Uterus (tissue), 4 donors: Measurements from ENCODE around the gene GARNL3. TPM values are rescaled to one million over a fixed set of nuclear protein-coding genes. Genes with fewer than 3 reads are reported as not detected.

Experiments
- DNase-seq, 2 donors: peaks; one replicate each; pipeline ENCODE4 v3.0.0-alpha.2; 2019 to 2020
- H3K27ac ChIP-seq, 2 donors: fragments of 200-600 bp; sonication (generic); 1 replicate in 1 of 2; 2 replicates in 1 of 2; pipeline ENCODE4 v1.5.1; 2016 to 2018
- H3K27me3 ChIP-seq, 2 donors: fragments of 200-600 bp; sonication (generic); one replicate each; pipeline ENCODE4 v1.5.1; 2018 to 2019; ENCODE audit warnings: control low read depth in 1 of 2
- H3K36me3 ChIP-seq, 2 donors: fragments of 200-600 bp; sonication (generic); one replicate each; pipeline ENCODE4 v1.5.1; 2019; ENCODE audit warnings: control low read depth in 1 of 2
- H3K4me1 ChIP-seq, 2 donors: fragments of 200-600 bp; sonication (generic); one replicate each; pipeline ENCODE4 v1.5.1; 2018 to 2019; ENCODE audit warnings: control low read depth in 1 of 2
- H3K4me3 ChIP-seq, 2 donors: fragments of 200-600 bp; sonication (generic); 1 replicate in 1 of 2; 2 replicates in 1 of 2; pipeline ENCODE4 v1.5.1; 2018 to 2019; ENCODE audit warnings: mild to moderate bottlenecking in 1 of 2
- H3K9me3 ChIP-seq, 2 donors: fragments of 200-600 bp; sonication (generic); one replicate each; pipeline ENCODE4 v1.5.1; 2019; ENCODE audit warnings: control low read depth in 1 of 2
- POLR2A ChIP-seq, 2 donors: fragments of 450-650 bp; IDR thresholded peaks; one replicate each; pipeline ENCODE4 v1.6.1; 2016; ENCODE audit warnings: antibody characterized with exemption in 2 of 2, mild to moderate bottlenecking in 1 of 2, moderate library complexity in 1 of 2
- intact Hi-C: fragments of 100-400 bp; cut with DNase I; formaldehyde crosslinking; loops from one replicate; pipeline ENCODE4 v1.15.1; 2023; ENCODE audit warnings: low total_unique reads
- total RNA-seq, 4 donors: library from RNA; depleted of rRNA in 3 of 4; stranded (reverse); fragments of >200 nt in 3 of 4; gene quantifications; one replicate each; pipeline versions ENCODE4 v1.1.0 to v1.2.4, GENCODE V29; 2014 to 2023
- TF ChIP-seq, protein P1 (sequence below), 4 experiments: fragments of 200-600 bp in 2 of 4; fragments of 450-650 bp in 2 of 4; sonication (generic) in 2 of 4; IDR thresholded peaks; one replicate each; pipeline ENCODE4 v1.5.1; 2016 to 2019; ENCODE audit warnings: antibody characterized with exemption in 4 of 4, mild to moderate bottlenecking in 2 of 4, moderate library complexity in 1 of 4
- donor health status: DM: yes; HTN: yes; CAD: no.

Gene GARNL3
- total RNA-seq, 4 donors from 2014 or later = 9.7 to 79.7 (median 72.0) TPM

DNA sequence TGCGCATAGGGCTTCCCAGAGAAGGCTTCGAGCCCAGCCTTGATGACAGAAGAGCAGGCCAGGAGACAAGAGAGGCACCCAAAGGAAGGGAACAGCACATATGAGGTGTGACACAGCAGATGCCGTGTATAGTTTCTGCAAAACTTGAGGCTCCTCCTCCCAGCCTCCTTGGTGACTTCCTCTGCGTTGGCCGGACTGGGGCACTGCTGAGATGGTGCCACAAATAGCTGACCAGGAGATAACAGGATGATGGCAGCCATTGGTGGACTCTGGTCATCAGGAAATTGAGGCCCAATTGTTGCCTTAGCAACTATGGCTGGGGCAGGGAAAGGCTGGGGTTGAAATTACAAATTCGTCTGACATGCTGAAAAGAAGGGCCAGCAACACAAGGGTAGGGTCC, 154.8 kb downstream of the GARNL3 start:
- no peaks in the 10 kb centered on the region for H3K27me3 ChIP-seq
- peaks cover 5 to 11% of the 10 kb centered on the region in 2 donors for H3K4me1 ChIP-seq
- H3K27ac ChIP-seq = no peak overlapping the region
- TF ChIP-seq, protein P1, sequence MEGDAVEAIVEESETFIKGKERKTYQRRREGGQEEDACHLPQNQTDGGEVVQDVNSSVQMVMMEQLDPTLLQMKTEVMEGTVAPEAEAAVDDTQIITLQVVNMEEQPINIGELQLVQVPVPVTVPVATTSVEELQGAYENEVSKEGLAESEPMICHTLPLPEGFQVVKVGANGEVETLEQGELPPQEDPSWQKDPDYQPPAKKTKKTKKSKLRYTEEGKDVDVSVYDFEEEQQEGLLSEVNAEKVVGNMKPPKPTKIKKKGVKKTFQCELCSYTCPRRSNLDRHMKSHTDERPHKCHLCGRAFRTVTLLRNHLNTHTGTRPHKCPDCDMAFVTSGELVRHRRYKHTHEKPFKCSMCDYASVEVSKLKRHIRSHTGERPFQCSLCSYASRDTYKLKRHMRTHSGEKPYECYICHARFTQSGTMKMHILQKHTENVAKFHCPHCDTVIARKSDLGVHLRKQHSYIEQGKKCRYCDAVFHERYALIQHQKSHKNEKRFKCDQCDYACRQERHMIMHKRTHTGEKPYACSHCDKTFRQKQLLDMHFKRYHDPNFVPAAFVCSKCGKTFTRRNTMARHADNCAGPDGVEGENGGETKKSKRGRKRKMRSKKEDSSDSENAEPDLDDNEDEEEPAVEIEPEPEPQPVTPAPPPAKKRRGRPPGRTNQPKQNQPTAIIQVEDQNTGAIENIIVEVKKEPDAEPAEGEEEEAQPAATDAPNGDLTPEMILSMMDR (IDR thresholded peaks at IDR 0.05) = no peak
- TF ChIP-seq POLR2A (IDR thresholded peaks at IDR 0.05) = no peak
- intact Hi-C loops = no loop called here
- no peak overlapping the region for H3K4me3 ChIP-seq
- no peak for DNase-seq
- no peaks in the 10 kb centered on the region for H3K9me3 ChIP-seq
- H3K36me3 ChIP-seq = no peaks in the 10 kb centered on the region

DNA sequence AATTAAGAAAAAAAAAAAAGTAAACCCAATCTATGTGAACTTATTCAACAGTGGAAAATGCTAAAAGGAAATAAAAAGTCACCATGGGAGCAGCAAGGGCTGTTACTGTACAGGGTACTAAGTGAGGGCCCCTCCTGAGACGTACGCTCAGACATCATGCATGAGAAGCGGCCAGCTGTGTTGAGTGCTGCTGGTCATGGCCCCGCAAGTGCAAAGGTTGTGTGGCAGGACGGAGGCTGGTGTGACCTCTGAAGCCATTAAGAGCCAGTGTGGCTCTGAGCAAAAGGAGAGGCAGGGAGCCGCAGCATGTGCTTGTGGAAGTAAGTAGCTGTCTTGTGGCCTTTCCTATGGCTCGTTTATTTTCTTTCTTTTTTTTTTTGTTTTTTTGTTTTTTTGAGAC, 156.5 kb downstream of the GARNL3 start:
- H3K27me3 ChIP-seq = no peaks in the 10 kb centered on the region
- intact Hi-C loops = no loop called here
- TF ChIP-seq, protein P1 (IDR thresholded peaks at IDR 0.05) = no peak
- no peak for TF ChIP-seq POLR2A (IDR thresholded peaks at IDR 0.05)
- DNase-seq = no peak
- no peak overlapping the region for H3K4me3 ChIP-seq
- peaks cover 5 to 11% of the 10 kb centered on the region in 2 donors for H3K4me1 ChIP-seq
- H3K36me3 ChIP-seq = no peaks in the 10 kb centered on the region
- H3K27ac ChIP-seq = no peak overlapping the region
- H3K9me3 ChIP-seq = no peaks in the 10 kb centered on the region

- no peak overlapping the region for H3K4me3 ChIP-seq
- intact Hi-C loops = no loop called here
- H3K27ac ChIP-seq = peak overlapping the region in 1 of 2 donors; percentile 93
- H3K9me3 ChIP-seq = no peaks in the 10 kb centered on the region
- H3K36me3 ChIP-seq = no peaks in the 10 kb centered on the region
- TF ChIP-seq, protein P1 (IDR thresholded peaks at IDR 0.05) = no peak
- no peak for TF ChIP-seq POLR2A (IDR thresholded peaks at IDR 0.05)
- peaks cover 5 to 11% of the 10 kb centered on the region in 2 donors for H3K4me1 ChIP-seq
- DNase-seq = no peak
- no peaks in the 10 kb centered on the region for H3K27me3 ChIP-seq
Observed at GRCh38 chr9:127422133-127422782, 157.7 kb downstream of the GARNL3 start.

GRCh38 chr9:127422787-127423186, 158.2 kb downstream of the GARNL3 start:
- no peak for DNase-seq
- no peaks in the 10 kb centered on the region for H3K27me3 ChIP-seq
- intact Hi-C loops = no loop called here
- peak overlapping the region in 1 of 2 donors; percentile 62 for H3K4me3 ChIP-seq
- peaks cover 5 to 11% of the 10 kb centered on the region in 2 donors for H3K4me1 ChIP-seq
- H3K9me3 ChIP-seq = no peaks in the 10 kb centered on the region
- no peaks in the 10 kb centered on the region for H3K36me3 ChIP-seq
- TF ChIP-seq POLR2A (IDR thresholded peaks at IDR 0.05) = no peak
- TF ChIP-seq, protein P1 (IDR thresholded peaks at IDR 0.05) = no peak
- peak overlapping the region; percentile 90 to 93 for H3K27ac ChIP-seq

GRCh38 chr9:127423476-127423933, 158.9 kb downstream of the GARNL3 start:
- intact Hi-C loops = no loop called here
- H3K4me1 ChIP-seq = peaks cover 5 to 11% of the 10 kb centered on the region in 2 donors
- peak overlapping the region; percentile 90 to 93 for H3K27ac ChIP-seq
- no peak for DNase-seq
- peak overlapping the region; percentile 62 to 81 for H3K4me3 ChIP-seq
- H3K27me3 ChIP-seq = no peaks in the 10 kb centered on the region
- H3K36me3 ChIP-seq = no peaks in the 10 kb centered on the region
- TF ChIP-seq, protein P1 (IDR thresholded peaks at IDR 0.05) = no peak
- no peak for TF ChIP-seq POLR2A (IDR thresholded peaks at IDR 0.05)
- no peaks in the 10 kb centered on the region for H3K9me3 ChIP-seq
